Astrocyte (in vitro differentiated cells and primary cell): ENCODE measurements around the gene SHISAL1. TPM values are rescaled to one million over a fixed set of nuclear protein-coding genes. Genes with fewer than 3 reads are reported as not detected.

Experiments
- DNase-seq: peaks from one replicate; pipeline ENCODE4 v3.0.0-alpha.2; 2010; ENCODE audit warnings: low read depth
- FAIRE-seq: peaks from 2 replicates; lab custom pipeline; 2011; peaks lifted over from hg19 to GRCh38; lab: Jason Lieb, UNC
- H2AFZ ChIP-seq: 2 replicates; pipeline ENCODE4 v1.6.0; 2012; ENCODE audit warnings: low read depth, low read length, inconsistent platforms
- H3K27ac ChIP-seq: 2 replicates; pipeline ENCODE4 v1.5.1; 2011; ENCODE audit warnings: low read depth, low read length, inconsistent platforms
- H3K27me3 ChIP-seq: 2 replicates; pipeline ENCODE4 v1.6.0; 2011; ENCODE audit warnings: low read length, inconsistent platforms; ENCODE audit not compliant: insufficient read depth
- H3K36me3 ChIP-seq: 2 replicates; pipeline ENCODE4 v1.5.1; 2011; ENCODE audit warnings: low read length, inconsistent platforms; ENCODE audit not compliant: insufficient read depth
- H3K4me1 ChIP-seq: 2 replicates; pipeline ENCODE4 v1.5.1; 2011; ENCODE audit warnings: low read length, inconsistent platforms; ENCODE audit not compliant: insufficient read depth
- H3K4me2 ChIP-seq: 2 replicates; pipeline ENCODE4 v1.6.0; 2012; ENCODE audit warnings: low read length, inconsistent platforms
- H3K4me3 ChIP-seq: 2 replicates; pipeline ENCODE4 v1.5.1; 2011; ENCODE audit warnings: low read depth, mild to moderate bottlenecking, low read length, inconsistent platforms; ENCODE audit not compliant: insufficient read depth
- H3K79me2 ChIP-seq: 2 replicates; pipeline ENCODE4 v1.6.0; 2012; ENCODE audit warnings: mild to moderate bottlenecking, low read length, inconsistent platforms; ENCODE audit not compliant: insufficient read depth
- H3K9ac ChIP-seq: 2 replicates; pipeline ENCODE4 v1.6.0; 2012; ENCODE audit warnings: mild to moderate bottlenecking, low read length, inconsistent platforms
- H3K9me3 ChIP-seq: 2 replicates; pipeline ENCODE4 v1.5.1; 2012; ENCODE audit warnings: low read depth, mild to moderate bottlenecking, low read length, inconsistent platforms; ENCODE audit not compliant: insufficient read depth
- H4K20me1 ChIP-seq: 2 replicates; pipeline ENCODE4 v1.6.0; 2012; ENCODE audit warnings: low read length, inconsistent platforms; ENCODE audit not compliant: insufficient read depth
- H3K27ac Mint-ChIP-seq: one replicate; pipeline ENCODE4 v1.8.0; 2021; ENCODE audit warnings: mild to moderate bottlenecking, mixed read lengths; ENCODE audit not compliant: unreplicated experiment
- H3K27me3 Mint-ChIP-seq: one replicate; pipeline ENCODE4 v1.8.0; 2021; ENCODE audit warnings: low read depth, mixed read lengths; ENCODE audit not compliant: unreplicated experiment
- H3K36me3 Mint-ChIP-seq: one replicate; pipeline ENCODE4 v1.8.0; 2021; ENCODE audit warnings: low read depth, mixed read lengths; ENCODE audit not compliant: unreplicated experiment
- H3K4me1 Mint-ChIP-seq: one replicate; pipeline ENCODE4 v1.8.0; 2021; ENCODE audit warnings: low read depth, mixed read lengths; ENCODE audit not compliant: unreplicated experiment
- H3K4me3 Mint-ChIP-seq: one replicate; pipeline ENCODE4 v1.8.0; 2021; ENCODE audit warnings: mild to moderate bottlenecking, moderate library complexity, mixed read lengths; ENCODE audit not compliant: unreplicated experiment
- H3K9me3 Mint-ChIP-seq: one replicate; pipeline ENCODE4 v1.8.0; 2021; ENCODE audit warnings: mild to moderate bottlenecking, mixed read lengths; ENCODE audit not compliant: unreplicated experiment
- CTCF ChIP-seq: IDR thresholded peaks from 2 replicates; pipeline ENCODE4 v1.5.1; 2011; ENCODE audit warnings: low read depth, mild to moderate bottlenecking, inconsistent platforms, low read length, moderate library complexity; ENCODE audit not compliant: insufficient read depth
- EZH2 ChIP-seq: IDR thresholded peaks from 2 replicates; pipeline ENCODE4 v1.6.1; 2012; ENCODE audit warnings: mild to moderate bottlenecking, low read length, inconsistent platforms; ENCODE audit not compliant: insufficient read depth
- total RNA-seq: library from RNA; stranded (reverse); gene quantifications from 2 replicates; pipeline ENCODE4 v1.2.1, GENCODE V29; 2021

The SHISAL1 gene
- total RNA-seq, 1 donor from 2014 or later, result 0.36 TPM

GRCh38 chr22:44276706-44277356, 35.9 kb downstream of the SHISAL1 start:
- Histone ChIP-seq H3K4me2 (no peak overlapping the region), H3K4me3 (no peak overlapping the region), H3K4me1 (no peaks in the 10 kb centered on the region), H3K27me3 (peaks cover 9% of the 10 kb centered on the region), H2AFZ (no peak overlapping the region), H3K79me2 (no peaks in the 10 kb centered on the region), H4K20me1 (no peaks in the 10 kb centered on the region), H3K9ac (no peak overlapping the region), H3K27ac (no peak overlapping the region), H3K36me3 (no peaks in the 10 kb centered on the region), H3K9me3 (no peaks in the 10 kb centered on the region)
- Mint-ChIP-seq H3K9me3 (no peaks in the 10 kb centered on the region), H3K4me1 (no peaks in the 10 kb centered on the region), H3K27me3 (peaks cover 57% of the 10 kb centered on the region), H3K4me3 (no peak overlapping the region), H3K36me3 (no peaks in the 10 kb centered on the region), H3K27ac (no peak overlapping the region)
- TF ChIP-seq EZH2 (no peak), CTCF (no peak)
- DNase-seq, result no peak
- no peak for FAIRE-seq

GRCh38 chr22:44276041-44276440, 36.7 kb downstream of the SHISAL1 start:
- DNase-seq (no peak), FAIRE-seq (no peak)
- peaks cover 9% of the 10 kb centered on the region for H3K27me3 ChIP-seq
- no peak overlapping the region for H2AFZ ChIP-seq
- no peaks in the 10 kb centered on the region for H3K36me3 ChIP-seq
- TF ChIP-seq CTCF (no peak), EZH2 (no peak)
- no peak overlapping the region for H3K27ac ChIP-seq
- H3K79me2 ChIP-seq, result no peaks in the 10 kb centered on the region
- no peaks in the 10 kb centered on the region for H3K9me3 Mint-ChIP-seq
- H3K4me3 ChIP-seq, result no peak overlapping the region
- no peak overlapping the region for H3K27ac Mint-ChIP-seq
- H3K36me3 Mint-ChIP-seq, result no peaks in the 10 kb centered on the region
- H3K4me1 ChIP-seq, result no peaks in the 10 kb centered on the region
- peaks cover 53% of the 10 kb centered on the region for H3K27me3 Mint-ChIP-seq
- no peaks in the 10 kb centered on the region for H3K4me1 Mint-ChIP-seq
- no peak overlapping the region for H3K4me2 ChIP-seq
- no peak overlapping the region for H3K4me3 Mint-ChIP-seq
- H4K20me1 ChIP-seq, result no peaks in the 10 kb centered on the region
- H3K9me3 ChIP-seq, result no peaks in the 10 kb centered on the region
- no peak overlapping the region for H3K9ac ChIP-seq

- no peak overlapping the region for H3K4me3 ChIP-seq
- Mint-ChIP-seq H3K27ac (no peak overlapping the region), H3K4me1 (no peaks in the 10 kb centered on the region), H3K36me3 (no peaks in the 10 kb centered on the region), H3K27me3 (peaks cover 52% of the 10 kb centered on the region), H3K4me3 (no peak overlapping the region), H3K9me3 (no peaks in the 10 kb centered on the region)
- DNase-seq (no peak), FAIRE-seq (no peak)
- H3K4me2 ChIP-seq, result no peak overlapping the region
- no peak overlapping the region for H3K27ac ChIP-seq
- H3K27me3 ChIP-seq, result peaks cover 9% of the 10 kb centered on the region
- H3K9me3 ChIP-seq, result no peaks in the 10 kb centered on the region
- no peak overlapping the region for H3K9ac ChIP-seq
- H3K36me3 ChIP-seq, result no peaks in the 10 kb centered on the region
- no peaks in the 10 kb centered on the region for H3K4me1 ChIP-seq
- TF ChIP-seq CTCF, result no peak
- no peak for TF ChIP-seq EZH2
- no peaks in the 10 kb centered on the region for H4K20me1 ChIP-seq
- no peak overlapping the region for H2AFZ ChIP-seq
- no peaks in the 10 kb centered on the region for H3K79me2 ChIP-seq
Measured at GRCh38 chr22:44275631-44275995, 37.1 kb downstream of the SHISAL1 start.
